ENCODE results near the gene TBC1D4. TPM values are rescaled to one million over a fixed set of nuclear protein-coding genes. Genes with fewer than 3 reads are reported as not detected.

TBC1D4 gene
- total RNA-seq, 1 experiment from 2014 or later = 5.5 TPM

- H3K27me3 ChIP-seq (ENCODE audit: control insufficient read depth, insufficient read depth, low read length) = no peaks in the 10 kb centered on the region
- intact Hi-C loops (cut with micrococcal nuclease; ENCODE audit: unreplicated experiment) (loop anchor here (10.0 kb wide), 1 partner anchor 59 kb away; the partner anchor contains the start of gene UCHL3), in situ Hi-C loops (cut with HindIII; ENCODE audit: low pct_unique_long_range_greater_than_20kb, low sequenced_read_pairs) (no loop called here)
- H3K4me3 ChIP-seq (ENCODE audit: low read depth in 2 of 2, low read length in 2 of 2) = no peak overlapping the region
- POLR2A ChIA-PET = no interaction called here
- no peaks in the 10 kb centered on the region; the same call in 1 of the 2 replicates for H3K4me1 ChIP-seq (ENCODE audit: control insufficient read depth, insufficient read depth, low read length)
- DNase-seq (ENCODE audit: low read depth, low spot score) = no peak
- CTCF ChIA-PET = no interaction called here
- no peaks in the 10 kb centered on the region for H3K9me3 ChIP-seq (ENCODE audit: control insufficient read depth, insufficient read depth, low read depth, low read length)
- H3K27ac ChIP-seq (ENCODE audit: low read length) = no peak overlapping the region
- no peak for ATAC-seq
- TF ChIP-seq SIN3A (IDR thresholded peaks at IDR 0.05; ENCODE audit: borderline replicate concordance, insufficient read depth, low read depth, low read length) (no peak), POLR2AphosphoS5 (IDR thresholded peaks at IDR 0.05; ENCODE audit: low read depth, low read length) (no peak), REST (IDR thresholded peaks at IDR 0.05; ENCODE audit: insufficient read depth in 1 of 2, low read depth in 2 of 2, low read length in 1 of 2) (no peak), CTCF (IDR thresholded peaks at IDR 0.05) (no peak), TCF7L2 (IDR thresholded peaks at IDR 0.05; ENCODE audit: low read depth, low read length) (no peak)
- no peaks in the 10 kb centered on the region for H3K36me3 ChIP-seq (ENCODE audit: control insufficient read depth, insufficient read depth, low read length)
- no TSS peak for BruUV-seq (replicated peaks)
These were observed 3.5 kb upstream of the TBC1D4 start for GRCh38 chr13:75485286-75486062.

GRCh38 chr13:75482820-75483079 is 781 bp upstream of the TBC1D4 start:
- H3K9me3 ChIP-seq (ENCODE audit: control insufficient read depth, insufficient read depth, low read depth, low read length) = no peaks in the 10 kb centered on the region
- H3K27ac ChIP-seq (ENCODE audit: low read length) = peak overlapping the region; percentile 54
- peak overlapping the region; percentile 54 to 66 for H3K4me3 ChIP-seq (ENCODE audit: low read depth in 2 of 2, low read length in 2 of 2)
- DNase-seq (ENCODE audit: low read depth, low spot score) = no peak
- H3K27me3 ChIP-seq (ENCODE audit: control insufficient read depth, insufficient read depth, low read length) = no peaks in the 10 kb centered on the region
- ChIA-PET POLR2A (no interaction called here), CTCF (interaction anchor here (0.7 to 1.1 kb wide), 2 partner anchors 35 to 110 kb away, joined by 4 read pairs; no protein-coding TSS in a partner anchor)
- TF ChIP-seq CTCF (IDR thresholded peaks at IDR 0.05) = peak; percentile 54; the same call in 1 of the 2 replicates
- TF ChIP-seq SIN3A (IDR thresholded peaks at IDR 0.05; ENCODE audit: borderline replicate concordance, insufficient read depth, low read depth, low read length) = no peak
- no peak for ATAC-seq
- no peaks in the 10 kb centered on the region for H3K4me1 ChIP-seq (ENCODE audit: control insufficient read depth, insufficient read depth, low read length)
- no peaks in the 10 kb centered on the region for H3K36me3 ChIP-seq (ENCODE audit: control insufficient read depth, insufficient read depth, low read length)
- no TSS peak for BruUV-seq (replicated peaks)
- intact Hi-C loops (cut with micrococcal nuclease; ENCODE audit: unreplicated experiment) (loop anchor here (5.0 to 10.0 kb wide), 2 partner anchors 62 to 110 kb away; partner anchors contain the start of gene UCHL3), in situ Hi-C loops (cut with HindIII; ENCODE audit: low pct_unique_long_range_greater_than_20kb, low sequenced_read_pairs) (no loop called here)

Data from Panc1 (cell line).